ENCODE measurements around the gene CHST11. TPM values are rescaled to one million over a fixed set of nuclear protein-coding genes. Genes with fewer than 3 reads are reported as not detected.
"Not testable (repeated sequence)": the region's sequence is repeated elsewhere in the genome, so short reads cannot be mapped to it uniquely, and the experiment has no call there.

Gene CHST11
- total RNA-seq, 4 donors from 2014 or later, result 20.8 to 56.7 (median 26.5) TPM

DNA sequence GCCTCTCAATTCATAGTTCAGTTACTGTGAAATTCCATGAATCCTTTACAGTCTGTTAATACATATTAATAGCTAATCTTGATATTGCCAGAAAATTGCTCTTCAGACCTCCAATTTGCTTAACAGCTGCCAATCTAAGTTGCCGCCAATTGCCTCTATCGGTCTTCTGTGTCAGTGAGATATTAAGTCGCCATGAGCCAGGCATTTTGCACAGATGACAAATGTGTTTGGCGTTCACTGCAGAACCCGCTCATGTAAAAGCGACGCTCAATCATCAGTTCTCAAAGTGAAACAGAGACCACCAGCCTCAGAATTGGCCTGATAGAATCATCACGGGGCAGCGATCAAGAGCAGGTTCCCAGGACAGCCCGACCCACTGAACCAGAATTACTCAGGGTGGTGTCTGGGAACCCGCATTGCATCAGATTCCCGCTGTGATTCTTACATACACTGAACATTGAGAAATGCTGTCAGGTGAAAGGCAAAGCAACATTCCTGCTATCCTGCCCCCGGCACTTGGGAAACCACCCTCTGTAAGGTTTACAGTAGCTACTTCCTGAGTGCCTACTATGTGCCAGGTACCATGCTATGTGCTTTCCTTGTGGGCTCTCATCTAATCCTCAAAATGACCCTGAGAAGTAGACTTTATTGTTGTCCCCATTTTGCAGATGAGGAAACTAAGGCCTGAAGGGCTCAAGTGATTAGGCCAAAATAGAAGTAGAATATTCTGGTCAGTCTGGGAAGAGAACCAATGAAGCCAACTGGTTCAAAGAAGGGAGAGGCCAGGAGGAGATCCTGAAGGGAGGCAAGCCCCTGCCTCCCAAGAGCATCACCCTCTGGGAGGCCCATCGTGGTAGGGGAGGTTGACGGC, 285.0 kb downstream of the CHST11 start:
- 89 to 94% methylated on average over 15 of the region's 15 CpGs for WGBS, 2 donors
- Histone ChIP-seq H3K4me1 (peaks cover 0 to 33% (median 14%) of the 10 kb centered on the region in 4 donors), H3K36me3 (no peaks in the 10 kb centered on the region), H3K27me3 (no peaks in the 10 kb centered on the region), H3K9me3 (no peaks in the 10 kb centered on the region), H3K27ac (peak overlapping the region in 3 of 4 donors; percentile 25 to 63 (median 53)), H3K4me3 (no peak overlapping the region)
- DNase-seq (ENCODE audit: low spot score in 2 of 2), result no peak
- no peak for TF ChIP-seq POLR2A (IDR thresholded peaks at IDR 0.05)
- TF ChIP-seq EP300 (IDR thresholded peaks at IDR 0.05), result no peak
- no peak for TF ChIP-seq CTCF (IDR thresholded peaks at IDR 0.05)

- H3K27me3 ChIP-seq, result no peaks in the 10 kb centered on the region
- H3K4me3 ChIP-seq, result no peak overlapping the region
- peak overlapping the region in 2 of 4 donors; percentile 33 to 53 for H3K27ac ChIP-seq
- TF ChIP-seq EP300 (IDR thresholded peaks at IDR 0.05) (no peak), CTCF (IDR thresholded peaks at IDR 0.05) (no peak), POLR2A (IDR thresholded peaks at IDR 0.05) (no peak)
- H3K9me3 ChIP-seq, result no peaks in the 10 kb centered on the region
- H3K36me3 ChIP-seq, result no peaks in the 10 kb centered on the region
- WGBS, 2 donors, result 40 to 41% methylated on average over 15 to 16 of the region's 16 CpGs
- DNase-seq (ENCODE audit: low spot score in 2 of 2), result no peak
- peaks cover 0 to 33% (median 14%) of the 10 kb centered on the region in 4 donors for H3K4me1 ChIP-seq
These were observed 285.9 kb downstream of the CHST11 start for GRCh38 chr12:104742551-104743201.

DNA sequence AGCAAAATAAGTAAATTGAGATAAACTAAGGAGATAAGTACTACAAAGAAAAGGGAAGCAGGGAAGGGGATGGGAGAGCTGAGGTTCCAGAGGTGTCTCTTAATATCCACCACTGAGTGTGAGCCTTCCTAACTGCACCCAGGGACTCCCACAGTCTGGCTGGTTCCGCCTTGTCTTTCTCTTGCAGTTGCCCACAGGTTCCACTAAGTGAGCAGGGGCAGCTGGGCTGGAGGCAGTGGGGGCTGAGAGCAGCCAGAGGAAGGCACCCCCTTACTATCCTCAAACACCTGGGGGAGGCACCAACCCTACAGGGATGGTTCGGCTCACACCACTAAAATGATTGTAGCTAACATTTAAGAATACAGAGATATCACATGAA, 286.4 kb downstream of the CHST11 start:
- no peak overlapping the region for H3K4me3 ChIP-seq
- DNase-seq (ENCODE audit: low spot score in 2 of 2), result no peak
- no peaks in the 10 kb centered on the region for H3K36me3 ChIP-seq
- WGBS, 2 donors, result 97 to 98% methylated on average over 2 of the region's 2 CpGs
- no peaks in the 10 kb centered on the region for H3K27me3 ChIP-seq
- H3K4me1 ChIP-seq, result peaks cover 0 to 34% (median 16%) of the 10 kb centered on the region in 4 donors
- H3K9me3 ChIP-seq, result no peaks in the 10 kb centered on the region
- no peak overlapping the region for H3K27ac ChIP-seq
- TF ChIP-seq EP300 (IDR thresholded peaks at IDR 0.05) (no peak), CTCF (IDR thresholded peaks at IDR 0.05) (no peak)

- peaks cover 0 to 37% (median 17%) of the 10 kb centered on the region in 4 donors for H3K4me1 ChIP-seq
- not testable (repeated sequence) for DNase-seq (ENCODE audit: low spot score in 2 of 2); H3K27me3 ChIP-seq; H3K36me3 ChIP-seq; H3K4me3 ChIP-seq; H3K9me3 ChIP-seq; H3K27ac ChIP-seq
- WGBS, 2 donors, result 91 to 92% methylated on average over 6 of the region's 6 CpGs
These were observed 287.2 kb downstream of the CHST11 start for GRCh38 chr12:104743753-104744548.

DNA sequence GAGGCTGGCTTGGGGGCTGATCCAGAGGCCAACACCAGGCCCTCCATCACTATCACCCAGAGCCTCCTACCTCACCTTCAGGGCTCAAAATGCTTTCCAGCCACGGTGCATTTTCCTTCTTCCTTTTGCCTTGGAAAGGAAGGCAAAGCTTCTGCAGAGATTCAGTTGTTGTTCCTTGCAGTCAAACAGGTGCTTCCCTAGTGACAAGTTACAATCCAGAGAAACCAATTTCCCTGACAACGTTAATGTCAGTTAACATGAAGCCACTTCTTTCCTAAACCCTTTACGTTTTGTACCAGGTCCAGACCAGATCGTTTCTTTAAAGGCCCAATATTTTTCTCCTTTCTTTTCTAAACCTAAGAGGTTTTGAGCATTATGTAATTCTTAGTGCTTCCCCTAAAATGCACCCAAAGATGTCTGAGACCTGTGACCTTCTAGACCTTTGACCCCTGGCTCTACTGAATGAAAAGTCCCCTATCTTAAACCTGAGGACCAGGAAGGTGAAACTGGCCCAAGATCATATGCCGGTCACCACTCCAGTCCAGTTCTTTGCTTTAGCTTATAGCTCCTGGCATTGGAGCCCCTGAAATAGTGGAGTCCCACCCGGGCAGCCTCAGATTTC, 289.8 kb downstream of the CHST11 start:
- no peaks in the 10 kb centered on the region for H3K27me3 ChIP-seq
- no peaks in the 10 kb centered on the region for H3K36me3 ChIP-seq
- H3K4me3 ChIP-seq, result no peak overlapping the region
- WGBS, 2 donors, result 64 to 78% methylated on average over 6 of the region's 6 CpGs
- H3K27ac ChIP-seq, result no peak overlapping the region
- no peaks in the 10 kb centered on the region for H3K9me3 ChIP-seq
- DNase-seq (ENCODE audit: low spot score in 2 of 2), result no peak
- TF ChIP-seq CTCF (IDR thresholded peaks at IDR 0.05) (no peak), POLR2A (IDR thresholded peaks at IDR 0.05) (no peak), EP300 (IDR thresholded peaks at IDR 0.05) (no peak)
- peaks cover 0 to 33% (median 10%) of the 10 kb centered on the region in 4 donors for H3K4me1 ChIP-seq
